Parathyroid adenoma (tissue), 2 donors: Measurements from ENCODE around the gene KCNJ1.

Experiments
- H2AFZ ChIP-seq: fragments of 300-600 bp; sonication (generic); one replicate; pipeline ENCODE4 v1.7.0; 2017; ENCODE audit warnings: antibody characterized with exemption, mild to moderate bottlenecking
- H3K27ac ChIP-seq: fragments of 300-600 bp; sonication (generic); one replicate; pipeline ENCODE4 v1.7.0; 2017
- H3K27me3 ChIP-seq: fragments of 300-600 bp; sonication (generic); one replicate; pipeline ENCODE4 v1.7.0; 2017; ENCODE audit warnings: low read length; ENCODE audit not compliant: control insufficient read depth, insufficient read depth
- H3K36me3 ChIP-seq: fragments of 300-600 bp; sonication (generic); one replicate; pipeline ENCODE4 v1.7.0; 2017; ENCODE audit warnings: low read length; ENCODE audit not compliant: control insufficient read depth, insufficient read depth
- H3K4me1 ChIP-seq: fragments of 300-600 bp; sonication (generic); one replicate; pipeline ENCODE4 v1.7.0; 2017; ENCODE audit warnings: control low read depth
- H3K4me2 ChIP-seq: fragments of 300-600 bp; sonication (generic); one replicate; pipeline ENCODE4 v1.7.0; 2017; ENCODE audit warnings: low read length
- H3K4me3 ChIP-seq: fragments of 300-600 bp; sonication (generic); one replicate; pipeline ENCODE4 v1.7.0; 2017; ENCODE audit warnings: low read depth, low read length
- H3K79me2 ChIP-seq: fragments of 300-600 bp; sonication (generic); one replicate; pipeline ENCODE4 v1.7.0; 2017; ENCODE audit warnings: control low read depth
- H3K9ac ChIP-seq: fragments of 300-600 bp; sonication (generic); one replicate; pipeline ENCODE4 v1.7.0; 2017; ENCODE audit warnings: mild to moderate bottlenecking
- H3K9me3 ChIP-seq: fragments of 300-600 bp; sonication (generic); one replicate; pipeline ENCODE4 v1.7.0; 2017; ENCODE audit warnings: low read length; ENCODE audit not compliant: control insufficient read depth
- CTCF ChIP-seq: fragments of 300-600 bp; sonication (generic); IDR thresholded peaks from one replicate; pipeline ENCODE4 v1.7.0; 2017; ENCODE audit warnings: antibody characterized with exemption, mild to moderate bottlenecking
- donor health status: primary hyperparathyroidism.

Gene KCNJ1

GRCh38 chr11:128897826-128898225, 30.7 kb upstream of the KCNJ1 start:
- Histone ChIP-seq H3K9ac (no peak overlapping the region), H3K36me3 (no peaks in the 10 kb centered on the region), H3K4me3 (no peak overlapping the region), H2AFZ (no peak overlapping the region), H3K4me1 (peaks cover 6% of the 10 kb centered on the region), H3K9me3 (no peaks in the 10 kb centered on the region), H3K27me3 (no peaks in the 10 kb centered on the region), H3K27ac (no peak overlapping the region), H3K79me2 (no peaks in the 10 kb centered on the region), H3K4me2 (no peak overlapping the region)
- TF ChIP-seq CTCF = no peak

- Histone ChIP-seq H3K79me2 (no peaks in the 10 kb centered on the region), H3K9ac (no peak overlapping the region), H3K36me3 (no peaks in the 10 kb centered on the region), H3K27ac (no peak overlapping the region), H3K9me3 (no peaks in the 10 kb centered on the region), H3K4me2 (no peak overlapping the region), H3K4me1 (peaks cover 6% of the 10 kb centered on the region), H3K4me3 (no peak overlapping the region), H3K27me3 (no peaks in the 10 kb centered on the region), H2AFZ (no peak overlapping the region)
- no peak for TF ChIP-seq CTCF
These were observed 29.3 kb upstream of the KCNJ1 start for GRCh38 chr11:128896356-128896755.

GRCh38 chr11:128895526-128895925, 28.4 kb upstream of the KCNJ1 start:
- H3K9me3 ChIP-seq = no peaks in the 10 kb centered on the region
- no peak overlapping the region for H3K9ac ChIP-seq
- TF ChIP-seq CTCF = no peak
- no peak overlapping the region for H2AFZ ChIP-seq
- H3K79me2 ChIP-seq = no peaks in the 10 kb centered on the region
- H3K27ac ChIP-seq = no peak overlapping the region
- no peak overlapping the region for H3K4me3 ChIP-seq
- no peaks in the 10 kb centered on the region for H3K27me3 ChIP-seq
- peaks cover 6% of the 10 kb centered on the region for H3K4me1 ChIP-seq
- H3K4me2 ChIP-seq = no peak overlapping the region
- H3K36me3 ChIP-seq = no peaks in the 10 kb centered on the region

GRCh38 chr11:128894685-128895084, 27.6 kb upstream of the KCNJ1 start:
- Histone ChIP-seq H3K36me3 (no peaks in the 10 kb centered on the region), H3K4me3 (no peak overlapping the region), H3K9me3 (no peaks in the 10 kb centered on the region), H3K4me1 (peaks cover 6% of the 10 kb centered on the region), H3K27me3 (no peaks in the 10 kb centered on the region), H3K27ac (no peak overlapping the region), H2AFZ (peak overlapping the region; percentile 11), H3K9ac (no peak overlapping the region), H3K4me2 (peak overlapping the region; percentile 38), H3K79me2 (no peaks in the 10 kb centered on the region)
- no peak for TF ChIP-seq CTCF

GRCh38 chr11:128894286-128894681, 27.2 kb upstream of the KCNJ1 start:
- no peak for TF ChIP-seq CTCF
- Histone ChIP-seq H3K4me2 (peak overlapping the region; percentile 38), H3K36me3 (no peaks in the 10 kb centered on the region), H3K79me2 (no peaks in the 10 kb centered on the region), H3K4me3 (no peak overlapping the region), H3K27me3 (no peaks in the 10 kb centered on the region), H3K9ac (no peak overlapping the region), H3K9me3 (no peaks in the 10 kb centered on the region), H2AFZ (peak overlapping the region; percentile 11), H3K4me1 (peaks cover 6% of the 10 kb centered on the region), H3K27ac (no peak overlapping the region)
